Rectal smooth muscle tissue (tissue), 1 donor: ENCODE results near the gene MICU2.

ENCODE experiments used
- H3K27ac ChIP-seq: one replicate; pipeline ENCODE4 v1.7.0; 2013; ENCODE audit warnings: low read depth, low read length, inconsistent platforms
- H3K27me3 ChIP-seq: one replicate; pipeline ENCODE4 v1.7.0; 2013; ENCODE audit warnings: low read length; ENCODE audit not compliant: control insufficient read depth, insufficient read depth
- H3K36me3 ChIP-seq: one replicate; pipeline ENCODE4 v1.7.0; 2013; ENCODE audit warnings: low read length; ENCODE audit not compliant: control insufficient read depth, insufficient read depth
- H3K4me1 ChIP-seq: one replicate; pipeline ENCODE4 v1.7.0; 2013; ENCODE audit warnings: low read length; ENCODE audit not compliant: control insufficient read depth, insufficient read depth
- H3K4me3 ChIP-seq: one replicate; pipeline ENCODE4 v1.7.0; 2013; ENCODE audit warnings: low read length
- H3K9ac ChIP-seq: one replicate; pipeline ENCODE4 v1.7.0; 2013; ENCODE audit warnings: low read length

Gene MICU2

DNA sequence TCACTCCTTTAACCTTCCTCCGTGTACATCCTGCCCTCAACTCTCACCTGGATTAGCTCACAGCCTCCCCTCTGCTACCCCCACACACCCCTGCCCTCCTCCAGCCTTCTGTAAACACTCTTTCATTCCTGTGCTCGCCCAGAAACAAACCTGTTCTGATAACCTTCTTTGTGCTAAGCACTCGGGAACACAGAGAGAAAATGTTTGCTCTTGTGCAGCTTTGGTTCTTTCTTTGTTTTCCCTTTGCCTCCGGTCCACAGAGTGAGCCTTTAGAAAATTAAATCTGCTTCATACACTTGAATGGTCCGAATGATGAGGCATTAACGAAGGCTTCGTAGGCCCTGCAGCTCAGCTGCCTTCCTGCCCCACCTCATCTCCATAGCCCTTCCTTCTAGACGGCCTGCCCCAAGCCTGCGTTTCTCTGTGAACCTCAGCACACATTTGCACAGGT lies 138.2 kb downstream of the MICU2 start:
- Histone ChIP-seq H3K9ac (no peak overlapping the region), H3K27me3 (no peaks in the 10 kb centered on the region), H3K27ac (no peak overlapping the region), H3K4me1 (no peaks in the 10 kb centered on the region), H3K4me3 (no peak overlapping the region), H3K36me3 (no peaks in the 10 kb centered on the region)

GRCh38 chr13:21463424-21463823 lies 140.5 kb downstream of the MICU2 start:
- H3K27me3 ChIP-seq, result no peaks in the 10 kb centered on the region
- no peak overlapping the region for H3K9ac ChIP-seq
- no peak overlapping the region for H3K4me3 ChIP-seq
- H3K27ac ChIP-seq, result no peak overlapping the region
- H3K4me1 ChIP-seq, result no peaks in the 10 kb centered on the region
- H3K36me3 ChIP-seq, result no peaks in the 10 kb centered on the region

DNA sequence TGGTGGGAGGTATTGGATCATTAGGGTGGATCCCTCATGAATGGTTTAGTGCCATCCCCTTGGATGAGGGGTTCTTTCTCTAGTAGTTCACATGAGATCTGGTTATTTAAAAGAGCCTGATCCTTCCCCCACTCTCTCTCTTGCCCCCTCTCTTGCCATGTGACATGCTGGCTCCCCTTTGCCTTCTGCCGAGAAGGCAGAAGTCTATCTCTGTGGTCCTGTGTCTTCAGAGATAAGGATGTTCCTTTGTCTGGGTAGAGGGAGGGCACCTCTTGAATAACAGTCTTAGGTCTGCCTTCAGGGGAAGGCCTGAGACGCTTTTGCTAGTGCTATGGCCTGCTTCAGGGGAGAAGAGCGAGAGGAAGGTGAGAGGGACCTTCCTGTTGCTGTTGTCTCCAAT lies 142.8 kb downstream of the MICU2 start:
- Histone ChIP-seq H3K36me3 (no peaks in the 10 kb centered on the region), H3K4me3 (no peak overlapping the region), H3K9ac (no peak overlapping the region), H3K27me3 (no peaks in the 10 kb centered on the region), H3K27ac (no peak overlapping the region), H3K4me1 (peaks cover 6% of the 10 kb centered on the region)

DNA sequence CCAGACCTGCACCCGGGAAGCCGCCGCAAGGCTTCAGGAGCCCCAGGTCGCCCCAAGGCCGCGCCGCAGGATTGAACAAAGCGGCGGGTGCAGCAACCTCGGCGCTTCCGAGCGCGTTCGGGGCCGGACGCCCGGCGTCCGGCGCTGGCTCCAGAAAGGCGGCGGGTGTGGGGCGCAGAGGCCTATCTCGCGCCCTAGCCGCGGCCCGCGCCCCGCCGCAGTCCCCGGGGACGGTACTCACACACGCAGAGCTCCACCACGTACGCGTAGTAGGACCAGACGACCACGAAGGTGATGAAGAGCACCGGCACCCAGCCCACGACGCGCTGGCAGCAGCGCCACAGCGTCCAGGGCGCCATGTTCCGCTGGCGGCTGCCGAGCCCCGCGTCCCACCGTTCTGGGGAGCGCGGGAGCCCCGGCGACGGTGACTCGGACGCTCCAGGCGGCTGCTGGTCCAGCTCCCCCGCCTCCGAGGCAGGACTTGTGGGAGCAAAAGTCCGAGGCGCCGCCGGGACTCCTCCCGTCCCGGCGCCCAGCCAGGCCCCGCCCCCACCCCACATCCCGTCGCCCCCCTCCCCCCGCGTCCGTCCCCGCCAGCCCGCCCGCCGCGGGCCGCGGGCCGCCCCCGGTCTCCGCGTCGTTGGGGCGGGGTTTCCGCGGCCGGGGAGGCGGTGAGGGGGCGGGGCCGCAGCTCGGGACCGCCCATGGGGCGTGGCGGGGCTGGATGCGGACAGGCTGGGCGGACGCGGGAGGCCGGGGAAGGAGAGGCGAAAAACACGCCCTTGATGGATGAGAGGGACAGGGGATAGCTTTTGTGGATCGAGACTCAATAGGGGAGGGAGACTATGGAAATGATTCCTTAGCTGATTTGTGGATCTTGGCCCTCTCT lies 144.9 kb downstream of the MICU2 start, which contains the start of gene ZDHHC20:
Gene ZDHHC20, minus strand, starts transcription at position 491 of the 889 bp plus-strand sequence. Its CDS starts 132 bp downstream, at position 359.
- Histone ChIP-seq H3K27ac (peak within 1 kb of the TSS; percentile 78), H3K9ac (peak within 1 kb of the TSS; percentile 72), H3K4me3 (peak within 1 kb of the TSS; percentile 94), H3K36me3 (no peaks in the 10 kb centered on the region), H3K4me1 (peaks cover 6% of the 10 kb centered on the region), H3K27me3 (no peaks in the 10 kb centered on the region)

DNA sequence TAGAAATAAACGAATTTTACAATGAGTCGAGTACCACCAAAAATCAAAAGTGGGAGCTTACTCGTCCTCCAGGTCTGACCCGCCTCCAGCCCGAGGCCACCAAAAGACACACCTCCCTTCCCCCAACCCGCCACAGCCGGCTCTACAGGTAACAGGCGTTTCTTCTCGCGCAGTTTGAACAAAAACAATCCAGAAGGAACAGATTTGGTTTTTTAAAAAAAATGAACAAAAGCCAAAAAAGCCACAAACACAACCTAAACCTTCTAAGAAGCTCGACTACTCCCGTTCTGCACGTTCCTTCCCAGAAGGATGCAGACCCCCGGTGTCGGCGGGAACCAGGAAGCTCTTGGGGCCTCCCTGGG lies 145.5 kb downstream of the MICU2 start:
- H3K36me3 ChIP-seq, result no peaks in the 10 kb centered on the region
- H3K4me3 ChIP-seq, result peak overlapping the region; percentile 94
- no peaks in the 10 kb centered on the region for H3K27me3 ChIP-seq
- peaks cover 6% of the 10 kb centered on the region for H3K4me1 ChIP-seq
- peak overlapping the region; percentile 78 for H3K27ac ChIP-seq
- peak overlapping the region; percentile 72 for H3K9ac ChIP-seq

- H3K4me1 ChIP-seq, result peaks cover 6% of the 10 kb centered on the region
- H3K9ac ChIP-seq, result no peak overlapping the region
- no peak overlapping the region for H3K4me3 ChIP-seq
- no peaks in the 10 kb centered on the region for H3K27me3 ChIP-seq
- no peak overlapping the region for H3K27ac ChIP-seq
- H3K36me3 ChIP-seq, result no peaks in the 10 kb centered on the region
These were observed 150.4 kb downstream of the MICU2 start for GRCh38 chr13:21453387-21454081.

- Histone ChIP-seq H3K27ac (no peak overlapping the region), H3K27me3 (no peaks in the 10 kb centered on the region), H3K36me3 (no peaks in the 10 kb centered on the region), H3K4me1 (no peaks in the 10 kb centered on the region), H3K9ac (no peak overlapping the region), H3K4me3 (no peak overlapping the region)
These were observed 153.0 kb downstream of the MICU2 start for GRCh38 chr13:21450936-21451335.

- no peak overlapping the region for H3K27ac ChIP-seq
- H3K9ac ChIP-seq, result no peak overlapping the region
- no peaks in the 10 kb centered on the region for H3K4me1 ChIP-seq
- no peak overlapping the region for H3K4me3 ChIP-seq
- H3K36me3 ChIP-seq, result no peaks in the 10 kb centered on the region
- no peaks in the 10 kb centered on the region for H3K27me3 ChIP-seq
These were observed 157.3 kb downstream of the MICU2 start for GRCh38 chr13:21446656-21447055.

DNA sequence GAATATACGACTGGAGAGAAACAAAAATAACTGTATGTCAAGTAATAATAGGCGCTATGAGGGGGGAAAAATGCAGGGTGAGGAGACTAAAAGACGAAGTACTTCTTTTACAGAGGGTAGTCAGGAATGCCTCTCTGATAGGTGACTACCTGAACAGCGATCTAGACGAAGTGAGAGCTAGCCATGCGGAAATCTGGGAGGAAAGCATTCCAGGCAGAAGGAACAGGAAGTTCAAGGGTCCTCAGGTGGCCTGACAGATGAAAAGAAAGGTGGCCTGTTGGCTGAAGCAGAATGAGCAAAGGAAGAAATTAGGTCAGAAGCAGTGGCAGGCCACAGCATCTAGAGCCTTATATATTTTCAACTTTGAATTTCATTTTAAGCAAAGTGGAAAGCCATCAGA lies 158.2 kb downstream of the MICU2 start:
- Histone ChIP-seq H3K4me3 (no peak overlapping the region), H3K9ac (no peak overlapping the region), H3K4me1 (no peaks in the 10 kb centered on the region), H3K27ac (no peak overlapping the region), H3K27me3 (no peaks in the 10 kb centered on the region), H3K36me3 (no peaks in the 10 kb centered on the region)

- Histone ChIP-seq H3K4me3 (no peak overlapping the region), H3K4me1 (no peaks in the 10 kb centered on the region), H3K27me3 (no peaks in the 10 kb centered on the region), H3K27ac (no peak overlapping the region), H3K9ac (no peak overlapping the region), H3K36me3 (no peaks in the 10 kb centered on the region)
These were observed 160.8 kb downstream of the MICU2 start for GRCh38 chr13:21443171-21443570.
